ENCODE results near the gene TMEM198. TPM values are rescaled to one million over a fixed set of nuclear protein-coding genes. Genes with fewer than 3 reads are reported as not detected.

TMEM198 gene
- total RNA-seq, 1 experiment from 2014 or later = 2.3 TPM

- H3K27me3 ChIP-seq (ENCODE audit: control insufficient read depth, insufficient read depth, low read length) = no peaks in the 10 kb centered on the region
Measured at GRCh38 chr2:219496247-219496824, 47.5 kb upstream of the TMEM198 start.

More at GRCh38 chr2:219496247-219496824, 47.5 kb upstream of the TMEM198 start:
- TF ChIP-seq POLR2AphosphoS5 (IDR thresholded peaks at IDR 0.05; ENCODE audit: low read depth, low read length) (no peak), TCF7L2 (IDR thresholded peaks at IDR 0.05; ENCODE audit: low read depth, low read length) (no peak), REST (IDR thresholded peaks at IDR 0.05; ENCODE audit: insufficient read depth in 1 of 2, low read depth in 2 of 2, low read length in 1 of 2) (no peak), CTCF (IDR thresholded peaks at IDR 0.05) (no peak), SIN3A (IDR thresholded peaks at IDR 0.05; ENCODE audit: borderline replicate concordance, insufficient read depth, low read depth, low read length) (no peak)
- no TSS peak for BruUV-seq (replicated peaks)
- ATAC-seq (no peak), DNase-seq (ENCODE audit: low read depth, low spot score) (no peak)
- H3K27ac ChIP-seq (ENCODE audit: low read length) = no peak overlapping the region
- H3K4me1 ChIP-seq (ENCODE audit: control insufficient read depth, insufficient read depth, low read length) = peaks cover 15% of the 10 kb centered on the region
- CTCF ChIA-PET = interaction anchor here (0.8 to 3.6 kb wide), 3 partner anchors 13 to 34 kb away, joined by 7 to 36 read pairs (median 24); no protein-coding TSS in a partner anchor
- no peaks in the 10 kb centered on the region for H3K9me3 ChIP-seq (ENCODE audit: control insufficient read depth, insufficient read depth, low read depth, low read length)
- intact Hi-C loops (cut with micrococcal nuclease; ENCODE audit: unreplicated experiment) (no loop called here), in situ Hi-C loops (cut with HindIII; ENCODE audit: low pct_unique_long_range_greater_than_20kb, low sequenced_read_pairs) (no loop called here)
- peaks cover 3% of the 10 kb centered on the region; the same call in 1 of the 2 replicates for H3K36me3 ChIP-seq (ENCODE audit: control insufficient read depth, insufficient read depth, low read length)
- H3K4me3 ChIP-seq (ENCODE audit: low read depth in 2 of 2, low read length in 2 of 2) = no peak overlapping the region
- POLR2A ChIA-PET = no interaction called here
